ENCODE results near the gene ADD1.

Gene ADD1

DNA sequence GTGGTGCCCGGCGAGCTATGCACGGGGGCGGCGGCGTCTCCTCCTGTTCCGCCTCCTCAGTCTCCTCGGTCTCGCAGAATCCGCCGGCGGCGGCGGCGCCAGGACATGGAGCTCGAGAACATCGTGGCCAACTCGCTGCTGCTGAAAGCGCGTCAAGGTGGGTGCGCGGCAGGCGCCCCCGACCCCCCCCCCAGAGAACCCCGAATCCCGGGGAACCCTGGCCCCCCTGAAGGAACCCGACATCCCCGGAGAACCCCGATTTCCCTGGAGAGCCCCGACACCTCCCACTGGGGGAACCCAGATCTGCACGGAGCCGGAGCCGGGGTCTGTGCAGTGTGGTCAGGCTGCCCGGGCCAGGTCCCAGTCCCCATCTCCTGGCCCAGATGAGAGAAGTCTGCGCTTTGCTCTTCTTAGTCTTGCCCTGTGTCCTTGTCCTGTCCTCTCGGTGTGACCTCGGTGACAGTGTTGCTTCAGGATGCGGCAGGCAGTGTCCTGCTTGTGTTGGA is 120.4 kb downstream of the ADD1 start:
- DNase-seq (ENCODE audit: low read depth, low spot score) = no peak

DNA sequence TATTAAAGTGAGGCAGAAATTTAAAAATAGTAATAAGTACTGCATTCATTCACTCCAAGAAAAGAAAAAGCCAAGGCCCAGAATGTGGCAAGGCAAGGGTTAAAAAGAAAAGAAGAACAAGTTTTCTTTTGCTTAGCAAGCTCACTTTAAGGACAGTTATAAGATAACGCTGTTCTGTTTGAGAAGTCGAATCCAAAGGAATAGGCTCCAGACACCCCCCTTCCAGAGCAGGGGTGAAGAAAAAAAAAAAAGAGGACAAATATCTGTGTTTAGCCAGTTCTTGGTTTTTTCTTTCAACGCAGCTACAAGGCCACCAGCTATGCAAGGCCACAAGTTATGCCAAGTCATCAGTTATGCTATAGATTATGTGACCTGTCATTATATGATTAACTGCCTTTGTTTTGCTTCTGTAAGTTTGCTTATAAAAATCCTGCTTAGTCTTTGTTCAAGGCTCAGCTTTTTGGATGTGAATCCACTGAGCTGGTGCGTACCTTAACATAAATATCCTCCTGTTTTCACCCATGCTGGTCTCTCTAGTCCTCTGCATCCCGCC is 121.1 kb downstream of the ADD1 start:
- no peak for DNase-seq (ENCODE audit: low read depth, low spot score)

DNA sequence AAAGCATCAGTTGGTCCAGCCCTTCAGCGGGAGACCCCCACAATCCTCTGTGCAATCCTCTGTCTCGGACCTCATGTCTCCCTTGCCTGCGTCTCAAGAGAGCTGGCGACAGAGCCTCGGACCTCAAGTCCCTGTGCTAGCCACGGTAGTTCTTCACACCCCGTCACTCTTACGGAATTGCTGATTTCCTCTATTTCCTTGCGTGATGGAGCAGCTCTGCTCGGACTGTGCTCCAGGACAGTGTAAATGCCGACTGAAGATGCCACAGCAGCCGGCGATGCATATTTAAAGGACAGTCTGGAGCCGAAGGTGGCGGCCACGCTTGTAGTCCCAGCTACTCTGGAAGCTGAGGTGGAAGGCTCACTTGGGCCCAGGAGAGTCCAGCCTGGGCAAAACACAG is 121.6 kb downstream of the ADD1 start:
- DNase-seq (ENCODE audit: low read depth, low spot score) = no peak

DNA sequence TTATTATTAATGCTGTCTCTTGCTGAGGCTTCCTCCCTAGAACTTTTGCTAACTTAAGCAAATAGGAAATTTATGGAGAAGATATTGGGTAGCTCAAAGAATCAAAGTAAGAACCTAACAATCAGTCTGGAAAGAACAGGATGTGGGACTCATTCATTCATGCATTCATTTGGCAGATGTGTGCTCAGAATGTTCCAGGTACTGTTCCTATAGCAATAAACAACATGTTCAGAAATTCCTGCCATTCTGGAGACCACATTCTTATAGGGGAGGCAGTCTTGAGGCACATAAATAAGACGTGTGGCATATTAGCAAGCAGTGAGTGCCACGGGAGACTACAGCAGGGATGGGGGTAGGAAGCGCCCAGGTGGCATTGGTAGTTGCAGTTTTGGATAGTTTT is 124.7 kb downstream of the ADD1 start:
- no peak for DNase-seq (ENCODE audit: low read depth, low spot score)

GRCh38 chr4:2971275-2971674 is 127.6 kb downstream of the ADD1 start:
- DNase-seq (ENCODE audit: low read depth, low spot score) = no peak

DNA sequence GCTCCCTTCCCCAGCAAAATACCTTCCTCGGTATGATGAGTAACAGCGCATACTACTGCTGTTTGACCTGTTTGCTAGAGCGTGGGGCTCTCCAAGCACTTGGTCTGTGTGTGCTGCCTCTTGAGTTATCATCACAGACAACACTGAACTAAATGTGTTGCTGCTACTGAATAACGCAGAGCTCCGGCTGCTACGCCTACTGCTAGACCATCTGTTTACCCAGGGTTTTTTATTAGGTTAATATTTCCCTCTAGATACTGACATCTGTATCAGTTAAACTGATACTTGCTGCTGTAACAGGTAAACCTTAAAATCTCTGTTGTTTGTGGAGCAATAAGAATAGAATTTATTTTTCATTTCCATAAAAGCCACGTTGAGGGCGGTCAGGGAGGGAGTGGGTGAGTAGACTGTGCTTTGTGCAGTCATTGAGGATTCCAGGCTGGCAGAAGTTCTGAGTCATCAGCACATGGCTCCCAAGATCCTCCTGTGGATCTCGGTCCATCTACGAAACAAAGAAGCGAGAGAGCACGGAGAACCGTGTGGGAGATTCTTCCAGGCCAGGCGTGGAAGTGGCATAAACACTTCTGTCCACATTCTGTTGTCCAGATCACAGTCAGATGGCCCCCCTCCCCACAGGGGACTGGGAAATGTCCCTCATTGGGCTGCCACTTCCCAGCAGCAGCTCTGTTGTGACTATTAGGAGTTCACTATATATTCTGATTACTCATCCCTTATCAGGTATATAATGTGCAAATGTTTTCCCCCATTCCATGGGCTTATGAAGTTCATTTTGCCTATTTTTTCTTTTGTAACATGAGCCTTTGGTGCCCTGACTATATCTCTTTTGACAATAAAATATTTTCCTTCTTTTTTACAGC is 133.8 kb downstream of the ADD1 start:
- DNase-seq (ENCODE audit: low read depth, low spot score) = no peak
